Keratinocyte (primary cell): Measurements from ENCODE around the gene DNLZ. TPM values are rescaled to one million over a fixed set of nuclear protein-coding genes. Genes with fewer than 3 reads are reported as not detected.

Source experiments
- DNase-seq: peaks from one replicate; pipeline ENCODE4 v3.0.0-alpha.2; 2011; ENCODE audit warnings: low read depth, missing footprints, low spot score
- FAIRE-seq: peaks from 2 replicates; lab custom pipeline; 2011; peaks lifted over from hg19 to GRCh38; lab: Jason Lieb, UNC
- H2AFZ ChIP-seq: 2 replicates; pipeline ENCODE4 v1.6.0; 2012; ENCODE audit warnings: low read length, control low read depth, inconsistent platforms; ENCODE audit not compliant: control insufficient read depth
- H3K27ac ChIP-seq: 2 replicates; pipeline ENCODE4 v1.5.1; 2011; ENCODE audit warnings: low read length; ENCODE audit not compliant: control insufficient read depth, insufficient read depth
- H3K27me3 ChIP-seq: 3 replicates; pipeline ENCODE4 v1.6.0; 2011; ENCODE audit warnings: low read length; ENCODE audit not compliant: control insufficient read depth, insufficient read depth; ENCODE audit errors: extremely low read depth
- H3K36me3 ChIP-seq, 2 experiments: 2 replicates in 1 of 2; 3 replicates in 1 of 2; pipeline ENCODE4 v1.5.1; 2011; ENCODE audit warnings: low read length in 2 of 2, mild to moderate bottlenecking in 1 of 2; ENCODE audit not compliant: control insufficient read depth in 2 of 2, insufficient read depth in 2 of 2; ENCODE audit errors: extremely low read depth in 1 of 2
- H3K4me1 ChIP-seq: 3 replicates; pipeline ENCODE4 v1.5.1; 2011; ENCODE audit warnings: low read length; ENCODE audit not compliant: control insufficient read depth, insufficient read depth; ENCODE audit errors: extremely low read depth
- H3K4me2 ChIP-seq: 3 replicates; pipeline ENCODE4 v1.6.0; 2011; ENCODE audit warnings: low read depth, low read length; ENCODE audit not compliant: control insufficient read depth, insufficient read depth; ENCODE audit errors: extremely low read depth
- H3K4me3 ChIP-seq, 3 experiments: fragments of 200-600 bp in 1 of 3; sonication (generic) in 1 of 3; 2 replicates in 2 of 3; 3 replicates in 1 of 3; pipeline ENCODE4 v1.5.1; 2011 to 2016; ENCODE audit warnings: low read length in 3 of 3, mild to moderate bottlenecking in 3 of 3, control low read depth in 2 of 3, inconsistent platforms in 1 of 3, low read depth in 1 of 3, mixed read lengths in 1 of 3, mixed run types in 1 of 3, moderate library complexity in 1 of 3; ENCODE audit not compliant: control insufficient read depth in 2 of 3, insufficient read depth in 2 of 3; ENCODE audit errors: extremely low read depth in 1 of 3
- H3K79me2 ChIP-seq: 2 replicates; pipeline ENCODE4 v1.6.0; 2012; ENCODE audit warnings: low read length; ENCODE audit not compliant: control insufficient read depth, insufficient read depth
- H3K9ac ChIP-seq: 3 replicates; pipeline ENCODE4 v1.6.0; 2011; ENCODE audit warnings: low read length; ENCODE audit not compliant: control insufficient read depth, insufficient read depth; ENCODE audit errors: extremely low read depth
- H3K9me1 ChIP-seq: 3 replicates; pipeline ENCODE4 v1.6.0; 2011; ENCODE audit warnings: low read length; ENCODE audit not compliant: control insufficient read depth, insufficient read depth; ENCODE audit errors: extremely low read depth
- H3K9me3 ChIP-seq: 2 replicates; pipeline ENCODE4 v1.5.1; 2012; ENCODE audit warnings: low read depth, low read length; ENCODE audit not compliant: control insufficient read depth
- H4K20me1 ChIP-seq: 3 replicates; pipeline ENCODE4 v1.6.0; 2011; ENCODE audit warnings: low read length; ENCODE audit not compliant: control insufficient read depth, insufficient read depth; ENCODE audit errors: extremely low read depth
- EZH2 ChIP-seq: IDR thresholded peaks from one replicate; pipeline ENCODE4 v1.6.1; 2012; ENCODE audit warnings: inconsistent platforms, mild to moderate bottlenecking, low read length, moderate library complexity
- dilution Hi-C: fragments of 300-500 bp; cut with MboI; formaldehyde crosslinking; loops from one replicate; pipeline ENCODE4 v1.7.0; 2020; ENCODE audit warnings: low sequenced_read_pairs; ENCODE audit not compliant: extremely low pct_ligation_motif_present
- polyA plus RNA-seq, 5 experiments: library from polyadenylated mRNA; depleted of rRNA in 3 of 5; stranded (reverse) in 3 of 5; stranded (forward) in 1 of 5; unstranded in 1 of 5; fragments of >200 nt; gene quantifications; 1 replicate in 1 of 5; 2 replicates in 3 of 5; 3 replicates in 1 of 5; pipeline versions ENCODE4 v1.2.1 to v1.2.3, GENCODE V29; 2011 to 2012; ENCODE audit warnings: missing spikeins in 2 of 5, low read depth in 1 of 5, low replicate concordance in 1 of 5
- TF ChIP-seq, protein P1 (sequence below), 3 experiments: IDR thresholded peaks in 1 of 3; conservative IDR thresholded peaks in 1 of 3; optimal IDR thresholded peaks in 1 of 3; 2 replicates in 2 of 3; 3 replicates in 1 of 3; pipeline versions ENCODE3 to v1.5.1; 2011; ENCODE audit warnings: low read length in 3 of 3, mild to moderate bottlenecking in 3 of 3, moderate library complexity in 2 of 3, control low read depth in 1 of 3, inconsistent platforms in 1 of 3; ENCODE audit not compliant: insufficient read depth in 2 of 3; ENCODE audit errors: extremely low read depth in 1 of 3

Gene DNLZ
- polyA plus RNA-seq, 1 donor (not counting 4 experiments of a cell fraction or from before 2014, with no cell fraction given): 6.7 TPM

DNA sequence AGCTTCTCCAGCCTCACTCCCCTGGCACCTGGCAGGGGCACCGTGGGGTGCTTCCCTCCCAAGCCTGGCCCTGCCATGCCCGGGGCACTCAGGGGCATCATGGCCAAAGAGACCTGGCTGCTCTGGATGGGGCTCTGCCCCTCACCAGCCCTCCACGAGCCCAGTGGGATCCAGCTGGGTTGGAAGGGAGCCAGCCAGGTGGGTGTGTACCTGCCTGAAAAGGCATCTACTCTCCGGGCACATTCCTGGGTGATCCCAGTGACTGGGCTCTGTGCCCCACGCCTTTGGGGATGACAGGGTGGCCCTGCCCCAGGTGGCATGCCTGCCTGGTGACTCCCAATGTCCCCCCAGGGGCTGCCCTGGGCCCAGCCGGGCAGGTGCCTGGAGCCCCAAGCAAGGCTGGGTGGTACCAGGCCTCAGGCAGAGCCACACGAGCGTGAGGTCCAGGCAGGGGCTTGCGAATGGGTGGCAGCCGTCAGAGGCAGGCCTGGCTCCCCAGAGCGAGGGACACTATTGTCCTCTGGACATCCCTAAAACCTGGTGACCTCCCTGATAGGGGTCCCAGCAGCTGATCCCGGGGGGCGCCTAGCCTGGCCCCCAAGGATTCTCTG is 35.4 kb downstream of the DNLZ start:
- Histone ChIP-seq H3K4me2 (peak overlapping the region; percentile 84), H3K9me3 (no peaks in the 10 kb centered on the region), H3K9me1 (no peaks in the 10 kb centered on the region), H2AFZ (no peak overlapping the region), H4K20me1 (no peaks in the 10 kb centered on the region), H3K9ac (peak overlapping the region; percentile 33), H3K79me2 (no peaks in the 10 kb centered on the region), H3K4me3 (peak overlapping the region; percentile 52 to 63 (median 52)), H3K27me3 (peaks cover 11% of the 10 kb centered on the region), H3K27ac (no peak overlapping the region), H3K36me3 (no peaks in the 10 kb centered on the region), H3K4me1 (peaks cover 18% of the 10 kb centered on the region)
- DNase-seq (peak; percentile 38), FAIRE-seq (no peak)
- TF ChIP-seq EZH2: no peak
- TF ChIP-seq, protein P1, sequence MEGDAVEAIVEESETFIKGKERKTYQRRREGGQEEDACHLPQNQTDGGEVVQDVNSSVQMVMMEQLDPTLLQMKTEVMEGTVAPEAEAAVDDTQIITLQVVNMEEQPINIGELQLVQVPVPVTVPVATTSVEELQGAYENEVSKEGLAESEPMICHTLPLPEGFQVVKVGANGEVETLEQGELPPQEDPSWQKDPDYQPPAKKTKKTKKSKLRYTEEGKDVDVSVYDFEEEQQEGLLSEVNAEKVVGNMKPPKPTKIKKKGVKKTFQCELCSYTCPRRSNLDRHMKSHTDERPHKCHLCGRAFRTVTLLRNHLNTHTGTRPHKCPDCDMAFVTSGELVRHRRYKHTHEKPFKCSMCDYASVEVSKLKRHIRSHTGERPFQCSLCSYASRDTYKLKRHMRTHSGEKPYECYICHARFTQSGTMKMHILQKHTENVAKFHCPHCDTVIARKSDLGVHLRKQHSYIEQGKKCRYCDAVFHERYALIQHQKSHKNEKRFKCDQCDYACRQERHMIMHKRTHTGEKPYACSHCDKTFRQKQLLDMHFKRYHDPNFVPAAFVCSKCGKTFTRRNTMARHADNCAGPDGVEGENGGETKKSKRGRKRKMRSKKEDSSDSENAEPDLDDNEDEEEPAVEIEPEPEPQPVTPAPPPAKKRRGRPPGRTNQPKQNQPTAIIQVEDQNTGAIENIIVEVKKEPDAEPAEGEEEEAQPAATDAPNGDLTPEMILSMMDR (optimal IDR thresholded peaks at IDR 0.05 in 1 of 3, IDR thresholded peaks at IDR 0.05 in 1 of 3, conservative IDR thresholded peaks at IDR 0.05 in 1 of 3; ENCODE audit: extremely low read depth in 1 of 3, insufficient read depth in 2 of 3, low read length in 3 of 3): no peak
- dilution Hi-C loops: no loop called here

DNA sequence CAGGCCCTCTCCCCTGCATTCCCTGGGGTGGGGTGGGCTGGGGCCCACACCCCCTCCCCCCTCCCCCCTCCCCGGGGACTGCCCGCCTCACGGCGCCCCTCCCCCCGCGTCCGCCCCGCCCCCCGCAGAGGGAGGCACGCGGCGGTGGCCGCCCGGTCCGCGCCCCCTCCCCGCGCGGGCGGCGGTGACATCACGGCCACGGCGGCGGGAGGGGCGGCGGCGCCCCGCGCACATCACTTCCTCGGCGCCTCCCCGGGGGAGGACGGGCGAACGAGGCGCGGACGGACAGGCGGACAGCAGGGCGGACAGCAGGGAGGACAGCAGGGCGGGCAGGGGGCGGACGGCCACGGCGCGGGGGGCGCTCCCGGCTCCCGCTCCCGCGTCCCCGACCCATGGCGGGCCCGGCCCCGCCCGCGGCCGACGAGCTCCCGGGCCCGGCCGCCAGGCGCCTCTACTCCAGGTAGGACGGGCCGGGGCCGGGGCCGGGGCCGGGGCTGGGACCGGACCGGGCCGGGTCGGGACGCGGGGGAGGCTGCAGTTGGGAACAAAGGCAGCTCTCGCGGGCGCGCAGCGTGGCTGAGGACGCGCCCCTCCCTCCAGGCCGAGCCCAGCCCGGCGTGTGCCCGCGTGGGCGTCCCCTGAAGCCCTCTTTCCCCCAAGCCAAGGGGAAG is 36.1 kb downstream of the DNLZ start, which contains the start of gene GPSM1:
TSS of gene GPSM1 (plus strand) at position 236 of the 671 bp plus-strand sequence. CDS start at position 393, 157 bp downstream.
- H3K4me1 ChIP-seq: peaks cover 20% of the 10 kb centered on the region
- peak within 1 kb of the TSS; percentile 41 for H3K9ac ChIP-seq
- DNase-seq (no peak), FAIRE-seq (no peak)
- peak within 1 kb of the TSS; percentile 84 for H3K4me2 ChIP-seq
- dilution Hi-C loops: no loop called here
- no peaks in the 10 kb centered on the region for H3K36me3 ChIP-seq
- no peaks in the 10 kb centered on the region for H4K20me1 ChIP-seq
- H3K27ac ChIP-seq: no peak within 1 kb of the TSS
- H3K4me3 ChIP-seq: peak within 1 kb of the TSS; percentile 52 to 63 (median 52)
- no peak for TF ChIP-seq EZH2
- TF ChIP-seq, protein P1 (optimal IDR thresholded peaks at IDR 0.05 in 1 of 3, IDR thresholded peaks at IDR 0.05 in 1 of 3, conservative IDR thresholded peaks at IDR 0.05 in 1 of 3; ENCODE audit: extremely low read depth in 1 of 3, insufficient read depth in 2 of 3, low read length in 3 of 3): no peak
- H3K79me2 ChIP-seq: no peaks in the 10 kb centered on the region
- peak within 1 kb of the TSS; percentile 33 for H2AFZ ChIP-seq
- no peaks in the 10 kb centered on the region for H3K9me1 ChIP-seq
- no peaks in the 10 kb centered on the region for H3K9me3 ChIP-seq
- peaks cover 17% of the 10 kb centered on the region for H3K27me3 ChIP-seq
